SU-DHL-6 (cell line): Measurements from ENCODE around the gene KNDC1.

Source experiments
- EZH2phosphoT487 ChIP-seq: fragments of 200-600 bp; sonication (generic), shearing (Covaris generic); conservative IDR thresholded peaks from 2 replicates; pipeline ENCODE4 v1.6.1; 2018; ENCODE audit warnings: mild to moderate bottlenecking, antibody characterized with exemption, low read length, moderate library complexity, mixed read lengths
- TF ChIP-seq, protein P1 (sequence below): fragments of 200-600 bp; sonication (generic); IDR thresholded peaks from one replicate; pipeline ENCODE4 v1.5.1; 2017; ENCODE audit warnings: antibody characterized with exemption, mild to moderate bottlenecking, low read length, moderate library complexity; ENCODE audit not compliant: insufficient read depth, poor library complexity, severe bottlenecking

DNA sequence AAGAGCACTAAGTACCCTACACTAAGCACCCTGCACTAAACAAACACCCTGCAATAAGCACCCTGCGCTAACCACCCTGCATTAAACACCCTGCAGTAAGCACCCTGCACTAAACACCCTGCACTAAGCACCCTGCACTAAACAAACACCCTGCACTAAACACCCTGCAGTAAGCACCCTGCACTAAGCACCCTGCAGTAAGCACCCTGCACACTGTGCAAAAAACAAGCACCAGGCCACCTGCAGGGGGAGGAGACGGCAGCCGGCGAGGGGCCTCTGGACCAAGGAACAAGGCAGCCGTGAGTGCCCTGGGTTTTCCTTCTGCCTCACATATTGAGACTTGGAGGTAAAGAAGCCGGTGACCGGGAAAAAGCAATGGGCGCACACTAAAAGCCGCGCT is 30.2 kb downstream of the KNDC1 start:
- TF ChIP-seq, protein P1, sequence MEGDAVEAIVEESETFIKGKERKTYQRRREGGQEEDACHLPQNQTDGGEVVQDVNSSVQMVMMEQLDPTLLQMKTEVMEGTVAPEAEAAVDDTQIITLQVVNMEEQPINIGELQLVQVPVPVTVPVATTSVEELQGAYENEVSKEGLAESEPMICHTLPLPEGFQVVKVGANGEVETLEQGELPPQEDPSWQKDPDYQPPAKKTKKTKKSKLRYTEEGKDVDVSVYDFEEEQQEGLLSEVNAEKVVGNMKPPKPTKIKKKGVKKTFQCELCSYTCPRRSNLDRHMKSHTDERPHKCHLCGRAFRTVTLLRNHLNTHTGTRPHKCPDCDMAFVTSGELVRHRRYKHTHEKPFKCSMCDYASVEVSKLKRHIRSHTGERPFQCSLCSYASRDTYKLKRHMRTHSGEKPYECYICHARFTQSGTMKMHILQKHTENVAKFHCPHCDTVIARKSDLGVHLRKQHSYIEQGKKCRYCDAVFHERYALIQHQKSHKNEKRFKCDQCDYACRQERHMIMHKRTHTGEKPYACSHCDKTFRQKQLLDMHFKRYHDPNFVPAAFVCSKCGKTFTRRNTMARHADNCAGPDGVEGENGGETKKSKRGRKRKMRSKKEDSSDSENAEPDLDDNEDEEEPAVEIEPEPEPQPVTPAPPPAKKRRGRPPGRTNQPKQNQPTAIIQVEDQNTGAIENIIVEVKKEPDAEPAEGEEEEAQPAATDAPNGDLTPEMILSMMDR, result no peak
- TF ChIP-seq EZH2phosphoT487, result no peak
